PC-3 (cell line): ENCODE results near the gene RFLNA. TPM values are rescaled to one million over a fixed set of nuclear protein-coding genes. Genes with fewer than 3 reads are reported as not detected.

Experiments
- ATAC-seq: fragments of 200-7000 bp; cut with Tn5 transposase; 2 replicates; pipeline ENCODE4 v1.9.1; 2020; ENCODE audit warnings: mild to moderate bottlenecking, moderate library complexity
- BruUV-seq: library from RNA; stranded (reverse); fragments of 400-500 nt; replicated peaks from 2 replicates; lab custom pipeline; 2021; lab: Mats Ljungman, UMichigan
- CTCF ChIA-PET: fragments of 300-600 bp; sonication (Branson Sonifier 250); formaldehyde crosslinking; loops from one replicate; lab custom pipeline; 2022; ENCODE audit warnings: antibody characterized with exemption; lab: Charles Lee
- POLR2A ChIA-PET: fragments of 300-600 bp; sonication (Branson Sonifier 250); formaldehyde crosslinking; loops from one replicate; lab custom pipeline; 2022; ENCODE audit warnings: antibody characterized with exemption; ENCODE audit not compliant: unreplicated experiment; lab: Charles Lee
- DNase-seq: peaks from one replicate; pipeline ENCODE4 v3.0.0-alpha.2; 2015
- H2AFZ ChIP-seq: fragments of 300-600 bp; sonication (generic); 2 replicates; pipeline ENCODE4 v1.6.0; 2016; ENCODE audit warnings: antibody characterized with exemption, low read length
- H3F3A ChIP-seq: fragments of 300-600 bp; sonication (generic); one replicate; pipeline ENCODE4 v1.6.0; 2017; ENCODE audit warnings: antibody characterized with exemption, low read length, control low read depth, mild to moderate bottlenecking; ENCODE audit not compliant: unreplicated experiment
- H3K27ac ChIP-seq: fragments of 300-600 bp; sonication (generic); 2 replicates; pipeline ENCODE4 v1.5.1; 2016; ENCODE audit warnings: mild to moderate bottlenecking, low read length
- H3K27me3 ChIP-seq: fragments of 300-600 bp; sonication (generic); 2 replicates; pipeline ENCODE4 v1.6.1; 2016; ENCODE audit warnings: low read length, mixed read lengths
- H3K36me3 ChIP-seq: fragments of 300-600 bp; sonication (generic); 2 replicates; pipeline ENCODE4 v1.6.1; 2016; ENCODE audit warnings: low read depth, mixed run types, low read length, mixed read lengths
- H3K4me1 ChIP-seq: fragments of 300-600 bp; sonication (generic); 2 replicates; pipeline ENCODE4 v1.5.1; 2016; ENCODE audit warnings: low read length; ENCODE audit not compliant: insufficient read depth
- H3K4me2 ChIP-seq: fragments of 300-600 bp; sonication (generic); 2 replicates; pipeline ENCODE4 v1.6.0; 2016; ENCODE audit warnings: low read length
- H3K4me3 ChIP-seq: fragments of 300-600 bp; sonication (generic); 2 replicates; pipeline ENCODE4 v1.5.1; 2016; ENCODE audit warnings: mild to moderate bottlenecking, low read length, mixed read lengths
- H3K79me2 ChIP-seq: fragments of 300-600 bp; sonication (generic); 2 replicates; pipeline ENCODE4 v1.6.1; 2017; ENCODE audit warnings: low read length, mixed read lengths
- H3K9ac ChIP-seq: fragments of 300-600 bp; sonication (generic); 2 replicates; pipeline ENCODE4 v1.6.0; 2016; ENCODE audit warnings: mild to moderate bottlenecking, low read length
- H3K9me2 ChIP-seq: fragments of 300-600 bp; sonication (generic); replicated peaks from 2 replicates; pipeline ENCODE4 v1.6.1; 2016; ENCODE audit warnings: mixed run types, low read length, mixed read lengths
- H3K9me3 ChIP-seq: fragments of 300-600 bp; sonication (generic); 2 replicates; pipeline ENCODE4 v1.6.1; 2016; ENCODE audit warnings: low read length, mixed read lengths
- H4K20me1 ChIP-seq: fragments of 300-600 bp; sonication (generic); 2 replicates; pipeline ENCODE4 v1.6.1; 2016; ENCODE audit warnings: low read length, mixed read lengths
- CTCF ChIP-seq: fragments of 300-600 bp; sonication (generic); conservative IDR thresholded peaks from 2 replicates; pipeline ENCODE4 v1.5.1; 2017; ENCODE audit warnings: antibody characterized with exemption, low read depth, mild to moderate bottlenecking, low read length
- EZH2 ChIP-seq: fragments of 300-600 bp; sonication (generic); IDR thresholded peaks from one replicate; pipeline ENCODE4 v1.6.1; 2017; ENCODE audit warnings: antibody characterized with exemption, mild to moderate bottlenecking, low read length; ENCODE audit not compliant: unreplicated experiment
- EZH2phosphoT487 ChIP-seq: fragments of 300-600 bp; sonication (generic); IDR thresholded peaks from 2 replicates; pipeline ENCODE4 v1.6.1; 2018; ENCODE audit warnings: mild to moderate bottlenecking, antibody characterized with exemption, low read length, borderline replicate concordance
- intact Hi-C: fragments of 100-400 bp; cut with micrococcal nuclease; formaldehyde crosslinking; loops from 2 replicates; pipeline ENCODE4 v1.9.0; 2023
- total RNA-seq: library from RNA; depleted of rRNA; stranded (reverse); fragments of >200 nt; gene quantifications from 2 replicates; pipeline ENCODE4 v1.2.3, GENCODE V29; 2014

Gene RFLNA
- total RNA-seq, 1 experiment from 2014 or later: not detected

- CTCF ChIA-PET: no interaction called here
- no peaks in the 10 kb centered on the region for H3K9me3 ChIP-seq
- H4K20me1 ChIP-seq: no peaks in the 10 kb centered on the region
- no TSS peak for BruUV-seq
- no peaks in the 10 kb centered on the region for H3K4me1 ChIP-seq
- no peaks in the 10 kb centered on the region for H3K79me2 ChIP-seq
- ATAC-seq (no peak), DNase-seq (no peak)
- no peaks in the 10 kb centered on the region for H3K36me3 ChIP-seq
- TF ChIP-seq EZH2 (no peak), CTCF (no peak), EZH2phosphoT487 (no peak)
- POLR2A ChIA-PET: no interaction called here
- no peak overlapping the region for H3K4me3 ChIP-seq
- H3K4me2 ChIP-seq: no peak overlapping the region
- H3K27ac ChIP-seq: no peak overlapping the region
- peaks cover 78% of the 10 kb centered on the region for H3K27me3 ChIP-seq
- no peaks in the 10 kb centered on the region for H3K9me2 ChIP-seq
- H3F3A ChIP-seq: no peaks in the 10 kb centered on the region
- intact Hi-C loops: no loop called here
- H2AFZ ChIP-seq: no peak overlapping the region
- no peak overlapping the region for H3K9ac ChIP-seq
Measured at GRCh38 chr12:124297389-124297788, 2.5 kb downstream of the RFLNA start.

DNA sequence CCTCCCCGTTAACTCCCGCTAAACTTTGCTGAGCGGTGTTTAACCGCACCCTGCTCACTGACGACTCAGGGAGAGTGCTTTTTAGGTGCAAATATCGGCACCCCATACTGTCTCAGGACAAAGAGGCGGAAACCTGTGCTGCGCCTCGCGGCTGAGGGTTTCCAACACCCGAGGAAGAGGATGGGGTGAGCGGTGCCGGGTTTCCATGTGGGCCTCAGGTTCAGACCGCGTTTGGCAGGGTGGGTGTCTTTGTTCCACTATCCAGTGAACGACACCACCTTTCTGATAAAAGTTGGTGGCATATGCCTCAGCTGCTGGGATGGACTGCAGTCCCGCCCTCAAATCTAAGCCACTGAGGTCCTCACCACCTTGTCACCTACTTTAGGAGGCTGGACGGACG, 3.0 kb downstream of the RFLNA start:
- intact Hi-C loops: no loop called here
- Histone ChIP-seq H2AFZ (no peak overlapping the region), H4K20me1 (no peaks in the 10 kb centered on the region), H3F3A (no peaks in the 10 kb centered on the region), H3K36me3 (no peaks in the 10 kb centered on the region), H3K9ac (no peak overlapping the region), H3K79me2 (no peaks in the 10 kb centered on the region), H3K4me1 (no peaks in the 10 kb centered on the region), H3K27ac (no peak overlapping the region), H3K9me3 (no peaks in the 10 kb centered on the region), H3K9me2 (no peaks in the 10 kb centered on the region), H3K27me3 (peaks cover 76% of the 10 kb centered on the region), H3K4me2 (no peak overlapping the region), H3K4me3 (no peak overlapping the region)
- DNase-seq (no peak), ATAC-seq (no peak)
- BruUV-seq: no TSS peak
- ChIA-PET CTCF (no interaction called here), POLR2A (no interaction called here)
- TF ChIP-seq CTCF (no peak), EZH2 (no peak)

GRCh38 chr12:124298685-124299410, 4.0 kb downstream of the RFLNA start:
- POLR2A ChIA-PET: no interaction called here
- H2AFZ ChIP-seq: no peak overlapping the region
- no TSS peak for BruUV-seq
- ATAC-seq: no peak
- H3K27ac ChIP-seq: no peak overlapping the region
- H3K4me2 ChIP-seq: no peak overlapping the region
- no peaks in the 10 kb centered on the region for H3F3A ChIP-seq
- H3K4me1 ChIP-seq: no peaks in the 10 kb centered on the region
- TF ChIP-seq CTCF (no peak), EZH2 (no peak), EZH2phosphoT487 (no peak)
- H3K4me3 ChIP-seq: no peak overlapping the region
- no peaks in the 10 kb centered on the region for H4K20me1 ChIP-seq
- H3K79me2 ChIP-seq: no peaks in the 10 kb centered on the region
- peaks cover 68% of the 10 kb centered on the region for H3K27me3 ChIP-seq
- no peaks in the 10 kb centered on the region for H3K36me3 ChIP-seq
- no peaks in the 10 kb centered on the region for H3K9me3 ChIP-seq
- DNase-seq: no peak
- CTCF ChIA-PET: no interaction called here
- no peaks in the 10 kb centered on the region for H3K9me2 ChIP-seq
- intact Hi-C loops: no loop called here
- H3K9ac ChIP-seq: no peak overlapping the region
